ENCODE measurements around the gene CKAP5. TPM values are rescaled to one million over a fixed set of nuclear protein-coding genes. Genes with fewer than 3 reads are reported as not detected.

CKAP5 gene
- total RNA-seq, 1 donor from 2014 or later = 247 TPM

DNA sequence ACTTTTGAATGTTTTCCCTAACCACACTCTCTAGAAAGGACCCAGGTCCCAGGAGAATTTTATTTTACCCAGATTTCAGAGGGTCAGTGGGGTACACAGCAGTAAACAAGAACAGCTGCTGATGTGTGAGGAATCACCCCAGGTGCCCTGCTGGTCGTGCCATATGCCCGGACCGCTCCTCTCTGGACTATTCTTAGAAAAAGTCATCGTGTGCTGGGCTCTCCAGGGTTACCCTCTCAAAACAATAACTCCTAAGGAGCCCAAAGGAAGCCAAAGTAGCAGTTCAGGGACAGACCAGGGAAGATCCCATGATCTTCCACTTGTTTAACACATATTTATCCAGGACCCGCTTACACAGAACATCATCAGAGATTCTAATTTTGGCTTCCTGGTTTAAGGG is 42.6 kb upstream of the CKAP5 start:
- H2AFZ ChIP-seq (replicated peaks) = no peak overlapping the region
- TF ChIP-seq EZH2 (IDR thresholded peaks at IDR 0.05) = no peak
- no peak for TF ChIP-seq EZH2phosphoT487 (IDR thresholded peaks at IDR 0.05)
- TF ChIP-seq, protein P1, sequence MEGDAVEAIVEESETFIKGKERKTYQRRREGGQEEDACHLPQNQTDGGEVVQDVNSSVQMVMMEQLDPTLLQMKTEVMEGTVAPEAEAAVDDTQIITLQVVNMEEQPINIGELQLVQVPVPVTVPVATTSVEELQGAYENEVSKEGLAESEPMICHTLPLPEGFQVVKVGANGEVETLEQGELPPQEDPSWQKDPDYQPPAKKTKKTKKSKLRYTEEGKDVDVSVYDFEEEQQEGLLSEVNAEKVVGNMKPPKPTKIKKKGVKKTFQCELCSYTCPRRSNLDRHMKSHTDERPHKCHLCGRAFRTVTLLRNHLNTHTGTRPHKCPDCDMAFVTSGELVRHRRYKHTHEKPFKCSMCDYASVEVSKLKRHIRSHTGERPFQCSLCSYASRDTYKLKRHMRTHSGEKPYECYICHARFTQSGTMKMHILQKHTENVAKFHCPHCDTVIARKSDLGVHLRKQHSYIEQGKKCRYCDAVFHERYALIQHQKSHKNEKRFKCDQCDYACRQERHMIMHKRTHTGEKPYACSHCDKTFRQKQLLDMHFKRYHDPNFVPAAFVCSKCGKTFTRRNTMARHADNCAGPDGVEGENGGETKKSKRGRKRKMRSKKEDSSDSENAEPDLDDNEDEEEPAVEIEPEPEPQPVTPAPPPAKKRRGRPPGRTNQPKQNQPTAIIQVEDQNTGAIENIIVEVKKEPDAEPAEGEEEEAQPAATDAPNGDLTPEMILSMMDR (IDR thresholded peaks at IDR 0.05) = no peak
- H3K27ac Mint-ChIP-seq = no peak overlapping the region

GRCh38 chr11:46886211-46886610 is 40.1 kb upstream of the CKAP5 start:
- Mint-ChIP-seq H3K9me3 (no peaks in the 10 kb centered on the region), H3K36me3 (peaks cover 45% of the 10 kb centered on the region), H3K27me3 (ENCODE audit: insufficient read depth, low read depth) (no peaks in the 10 kb centered on the region), H3K27ac (no peak overlapping the region), H3K4me1 (peaks cover 4% of the 10 kb centered on the region), H3K4me3 (no peak overlapping the region)
- no peak overlapping the region for H3K4me2 ChIP-seq
- H3K79me2 ChIP-seq (ENCODE audit: low read depth) = no peaks in the 10 kb centered on the region
- no peak overlapping the region for H3K4me3 ChIP-seq
- no peak overlapping the region for H2AFZ ChIP-seq (replicated peaks)
- no peak overlapping the region for H3K27ac ChIP-seq
- H3K36me3 ChIP-seq = no peaks in the 10 kb centered on the region
- no peaks in the 10 kb centered on the region for H3K27me3 ChIP-seq
- H3F3A ChIP-seq (ENCODE audit: low read depth) = no peaks in the 10 kb centered on the region
- no peak for DNase-seq (ENCODE audit: low spot score)
- TF ChIP-seq EZH2 (IDR thresholded peaks at IDR 0.05) (no peak), EZH2phosphoT487 (IDR thresholded peaks at IDR 0.05) (no peak)
- TF ChIP-seq, protein P1 (IDR thresholded peaks at IDR 0.05) = no peak
- H3K9me3 ChIP-seq (ENCODE audit: low read depth) = no peaks in the 10 kb centered on the region
- no peaks in the 10 kb centered on the region for H4K20me1 ChIP-seq (ENCODE audit: low read depth)
- H3K9ac ChIP-seq = no peak overlapping the region
- no peaks in the 10 kb centered on the region for H3K4me1 ChIP-seq

More for the DNA sequence above, 42.6 kb upstream of the CKAP5 start:
- Mint-ChIP-seq H3K4me1 (peaks cover 4% of the 10 kb centered on the region), H3K36me3 (peaks cover 39% of the 10 kb centered on the region), H3K27me3 (ENCODE audit: insufficient read depth, low read depth) (peaks cover 2% of the 10 kb centered on the region), H3K9me3 (no peaks in the 10 kb centered on the region), H3K4me3 (no peak overlapping the region)
- H4K20me1 ChIP-seq (ENCODE audit: low read depth) = no peaks in the 10 kb centered on the region
- H3K4me3 ChIP-seq = no peak overlapping the region
- no peaks in the 10 kb centered on the region for H3K27me3 ChIP-seq
- no peaks in the 10 kb centered on the region for H3K9me3 ChIP-seq (ENCODE audit: low read depth)
- H3K4me1 ChIP-seq = no peaks in the 10 kb centered on the region
- no peak overlapping the region for H3K27ac ChIP-seq
- no peaks in the 10 kb centered on the region for H3K36me3 ChIP-seq
- no peak overlapping the region for H3K9ac ChIP-seq
- H3F3A ChIP-seq (ENCODE audit: low read depth) = no peaks in the 10 kb centered on the region
- no peak for DNase-seq (ENCODE audit: low spot score)
- no peaks in the 10 kb centered on the region for H3K79me2 ChIP-seq (ENCODE audit: low read depth)
- H3K4me2 ChIP-seq = no peak overlapping the region

- Mint-ChIP-seq H3K27me3 (ENCODE audit: insufficient read depth, low read depth) (peaks cover 7% of the 10 kb centered on the region), H3K4me1 (no peaks in the 10 kb centered on the region), H3K27ac (no peak overlapping the region), H3K36me3 (peaks cover 44% of the 10 kb centered on the region), H3K9me3 (no peaks in the 10 kb centered on the region), H3K4me3 (no peak overlapping the region)
- Histone ChIP-seq H3K4me1 (no peaks in the 10 kb centered on the region), H3K27ac (no peak overlapping the region), H3K79me2 (ENCODE audit: low read depth) (no peaks in the 10 kb centered on the region), H2AFZ (replicated peaks) (no peak overlapping the region), H3F3A (ENCODE audit: low read depth) (no peaks in the 10 kb centered on the region), H3K9ac (no peak overlapping the region), H3K9me3 (ENCODE audit: low read depth) (no peaks in the 10 kb centered on the region), H3K4me3 (no peak overlapping the region), H4K20me1 (ENCODE audit: low read depth) (no peaks in the 10 kb centered on the region), H3K27me3 (no peaks in the 10 kb centered on the region), H3K4me2 (no peak overlapping the region), H3K36me3 (no peaks in the 10 kb centered on the region)
- no peak for DNase-seq (ENCODE audit: low spot score)
- TF ChIP-seq, protein P1 (IDR thresholded peaks at IDR 0.05) = no peak
- TF ChIP-seq EZH2phosphoT487 (IDR thresholded peaks at IDR 0.05) (no peak), EZH2 (IDR thresholded peaks at IDR 0.05) (no peak)
Observed at GRCh38 chr11:46879056-46879585, 33.0 kb upstream of the CKAP5 start.

All from neural progenitor cell (in vitro differentiated cells).